ENCODE results near the gene TAF11L12. TPM values are rescaled to one million over a fixed set of nuclear protein-coding genes. Genes with fewer than 3 reads are reported as not detected.
"Not testable (repeated sequence)": the region's sequence is repeated elsewhere in the genome, so short reads cannot be mapped to it uniquely, and the experiment has no call there.

Gene TAF11L12
- total RNA-seq, 1 donor from 2014 or later, result not detected

DNA sequence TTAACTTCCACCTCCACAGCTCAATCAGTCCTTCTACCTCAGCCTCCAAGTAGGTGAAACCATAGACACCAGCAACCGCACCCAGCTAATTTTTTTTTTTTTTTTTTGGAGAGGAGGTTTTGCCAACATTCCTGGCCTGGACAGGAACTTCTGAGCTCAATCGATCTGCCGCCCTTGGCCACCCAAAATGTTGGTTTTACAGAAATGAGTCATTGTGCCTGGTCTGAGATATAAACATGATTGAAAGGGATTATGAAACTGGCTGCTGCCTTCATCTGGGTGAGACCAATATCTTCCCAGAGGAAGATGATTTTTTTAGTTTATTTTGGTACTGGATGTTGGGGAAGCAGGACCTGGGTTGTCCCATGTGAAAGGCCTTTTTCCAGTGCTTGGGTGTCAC, 9.2 kb downstream of the TAF11L12 start:
- no peaks in the 10 kb centered on the region for H3K36me3 ChIP-seq
- no peak overlapping the region for H3K4me3 ChIP-seq
- TF ChIP-seq, protein P1, sequence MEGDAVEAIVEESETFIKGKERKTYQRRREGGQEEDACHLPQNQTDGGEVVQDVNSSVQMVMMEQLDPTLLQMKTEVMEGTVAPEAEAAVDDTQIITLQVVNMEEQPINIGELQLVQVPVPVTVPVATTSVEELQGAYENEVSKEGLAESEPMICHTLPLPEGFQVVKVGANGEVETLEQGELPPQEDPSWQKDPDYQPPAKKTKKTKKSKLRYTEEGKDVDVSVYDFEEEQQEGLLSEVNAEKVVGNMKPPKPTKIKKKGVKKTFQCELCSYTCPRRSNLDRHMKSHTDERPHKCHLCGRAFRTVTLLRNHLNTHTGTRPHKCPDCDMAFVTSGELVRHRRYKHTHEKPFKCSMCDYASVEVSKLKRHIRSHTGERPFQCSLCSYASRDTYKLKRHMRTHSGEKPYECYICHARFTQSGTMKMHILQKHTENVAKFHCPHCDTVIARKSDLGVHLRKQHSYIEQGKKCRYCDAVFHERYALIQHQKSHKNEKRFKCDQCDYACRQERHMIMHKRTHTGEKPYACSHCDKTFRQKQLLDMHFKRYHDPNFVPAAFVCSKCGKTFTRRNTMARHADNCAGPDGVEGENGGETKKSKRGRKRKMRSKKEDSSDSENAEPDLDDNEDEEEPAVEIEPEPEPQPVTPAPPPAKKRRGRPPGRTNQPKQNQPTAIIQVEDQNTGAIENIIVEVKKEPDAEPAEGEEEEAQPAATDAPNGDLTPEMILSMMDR (IDR thresholded peaks at IDR 0.05), result no peak
- no peaks in the 10 kb centered on the region for H3K4me1 ChIP-seq
- DNase-seq (ENCODE audit: low spot score in 2 of 2), result no peak
- H3K9me3 ChIP-seq, result no peaks in the 10 kb centered on the region
- intact Hi-C loops (cut with DNase I), result no loop called here
- no peak overlapping the region for H3K27ac ChIP-seq
- H3K27me3 ChIP-seq, result no peaks in the 10 kb centered on the region

DNA sequence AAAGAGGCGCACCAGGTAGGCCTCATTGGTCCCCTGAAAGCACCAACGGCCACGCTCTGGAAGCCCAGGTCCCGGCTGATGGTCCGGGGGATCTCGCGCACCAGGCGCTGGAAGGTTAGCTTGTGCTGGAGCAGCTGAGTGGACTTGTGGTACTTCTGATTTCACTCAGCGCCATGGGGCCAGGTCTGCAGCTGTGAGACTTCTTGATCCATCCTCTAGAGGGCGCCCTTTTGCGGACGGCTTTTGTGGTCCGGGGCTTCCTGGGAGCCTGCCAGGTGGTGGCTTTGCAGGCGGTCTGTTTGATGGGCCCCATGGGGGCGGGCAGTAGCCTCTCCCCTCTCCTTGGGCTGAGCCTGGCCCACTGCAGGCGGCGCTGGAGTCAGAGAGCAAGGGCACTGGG, 10.4 kb downstream of the TAF11L12 start:
- Histone ChIP-seq H3K4me1 (no peaks in the 10 kb centered on the region), H3K36me3 (no peaks in the 10 kb centered on the region), H3K4me3 (no peak overlapping the region), H3K9me3 (no peaks in the 10 kb centered on the region), H3K27ac (no peak overlapping the region), H3K27me3 (no peaks in the 10 kb centered on the region)
- DNase-seq (ENCODE audit: low spot score in 2 of 2), result no peak
- intact Hi-C loops (cut with DNase I), result no loop called here
- TF ChIP-seq, protein P1 (IDR thresholded peaks at IDR 0.05), result no peak

DNA sequence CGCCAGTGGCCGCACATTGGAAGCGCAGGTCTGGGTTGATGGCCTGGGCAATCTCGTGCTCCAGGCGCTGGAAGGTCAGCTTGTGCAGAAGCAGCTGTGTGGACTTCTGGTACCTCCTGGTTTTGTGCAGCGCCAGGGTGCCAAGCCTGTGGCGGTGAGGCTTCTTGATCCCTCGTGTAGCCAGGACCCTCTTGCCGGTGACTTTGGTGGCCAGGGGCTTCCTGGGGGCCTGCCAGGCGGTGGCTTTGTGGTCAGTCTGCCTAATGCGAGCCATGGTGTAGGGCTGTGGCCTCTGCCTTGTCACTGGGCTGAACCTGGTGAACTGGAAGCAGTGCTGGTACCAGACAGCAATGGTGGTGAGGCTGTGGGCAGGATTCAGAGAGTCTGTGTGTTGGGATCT, 15.5 kb downstream of the TAF11L12 start:
- H3K36me3 ChIP-seq, result no peaks in the 10 kb centered on the region
- H3K4me3 ChIP-seq, result no peak overlapping the region
- H3K4me1 ChIP-seq, result no peaks in the 10 kb centered on the region
- no peak overlapping the region for H3K27ac ChIP-seq
- no peak for DNase-seq (ENCODE audit: low spot score in 2 of 2)
- intact Hi-C loops (cut with DNase I), result no loop called here
- TF ChIP-seq, protein P1 (IDR thresholded peaks at IDR 0.05), result no peak
- H3K27me3 ChIP-seq, result no peaks in the 10 kb centered on the region
- no peaks in the 10 kb centered on the region for H3K9me3 ChIP-seq

DNA sequence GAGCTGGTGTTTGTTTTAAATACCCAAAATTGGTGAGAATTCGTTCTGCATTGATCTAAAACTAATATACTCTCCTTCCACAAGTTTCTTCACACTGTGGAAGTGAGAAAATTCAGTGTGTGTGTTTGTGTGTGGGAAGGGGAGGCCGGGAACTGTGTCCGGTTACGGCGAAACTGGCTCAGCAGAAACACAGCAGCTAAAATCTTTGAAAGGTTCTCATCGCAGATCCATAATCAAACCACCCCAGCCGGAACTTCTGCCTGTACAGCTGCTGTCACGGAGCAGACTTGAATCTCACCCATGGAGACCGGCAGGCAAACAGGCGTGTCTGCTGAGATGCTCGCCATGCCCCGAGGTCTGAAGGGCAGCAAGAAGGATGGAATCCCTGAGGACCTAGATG, 21.6 kb downstream of the TAF11L12 start, which contains the start of gene TAF11L13:
Gene TAF11L13, plus strand, starts transcription at position 301 of the 400 bp plus-strand sequence.
- H3K4me3 ChIP-seq; H3K27ac ChIP-seq; H3K27me3 ChIP-seq; intact Hi-C loops (cut with DNase I); H3K4me1 ChIP-seq; H3K9me3 ChIP-seq; H3K36me3 ChIP-seq; DNase-seq (ENCODE audit: low spot score in 2 of 2): not testable (repeated sequence)

DNA sequence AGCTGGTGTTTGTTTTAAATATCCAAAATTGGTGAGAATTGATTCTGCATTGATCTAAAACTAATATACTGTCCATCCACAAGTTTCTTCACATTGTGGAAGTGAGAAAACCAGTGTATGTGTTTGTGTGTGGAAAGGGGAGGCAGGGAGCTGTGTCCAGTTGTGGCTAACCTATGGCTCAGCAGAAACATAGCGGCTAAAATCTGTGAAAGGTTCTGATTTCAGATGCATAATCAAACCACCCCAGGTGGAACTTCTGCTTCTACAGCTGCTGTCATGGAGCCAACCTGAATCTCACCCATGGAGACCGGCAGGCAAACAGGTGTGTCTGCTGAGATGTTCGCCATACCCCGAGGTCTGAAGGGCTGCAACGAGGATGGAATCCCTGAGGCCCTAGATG, 24.0 kb downstream of the TAF11L12 start, which contains the start of gene TAF11L14:
Gene TAF11L14, plus strand, starts transcription at position 301 of the 400 bp plus-strand sequence.
- DNase-seq (ENCODE audit: low spot score in 2 of 2), result no peak
- Histone ChIP-seq H3K9me3 (no peaks in the 10 kb centered on the region), H3K4me1 (no peaks in the 10 kb centered on the region), H3K36me3 (no peaks in the 10 kb centered on the region), H3K27me3 (no peaks in the 10 kb centered on the region), H3K27ac (no peak within 1 kb of the TSS), H3K4me3 (no peak within 1 kb of the TSS)
- intact Hi-C loops (cut with DNase I), result no loop called here
- TF ChIP-seq, protein P1 (IDR thresholded peaks at IDR 0.05), result no peak

DNA sequence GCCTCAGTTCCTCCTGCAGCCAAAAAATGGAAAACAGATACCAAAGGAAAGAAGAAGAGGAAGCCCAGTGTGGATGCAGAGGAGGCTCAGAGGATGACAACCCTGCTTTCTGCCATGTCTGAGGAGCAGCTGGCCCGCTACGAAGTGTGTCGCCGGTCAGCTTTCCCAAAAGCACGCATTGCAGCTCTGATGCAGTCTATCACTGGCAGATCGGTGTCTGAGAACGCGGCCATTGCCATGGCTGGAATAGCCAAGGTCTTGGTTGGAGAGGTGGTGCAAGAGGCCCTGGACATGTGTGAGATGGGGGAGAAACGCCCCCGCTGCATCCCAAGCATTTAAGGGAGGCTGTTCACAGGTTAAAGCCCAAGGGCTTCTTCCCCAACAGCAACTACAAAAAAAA, 39.0 kb downstream of the TAF11L12 start:
- DNase-seq (ENCODE audit: low spot score in 2 of 2); H3K9me3 ChIP-seq; H3K27ac ChIP-seq; H3K4me1 ChIP-seq; H3K4me3 ChIP-seq; intact Hi-C loops (cut with DNase I); H3K27me3 ChIP-seq; H3K36me3 ChIP-seq: not testable (repeated sequence)

DNA sequence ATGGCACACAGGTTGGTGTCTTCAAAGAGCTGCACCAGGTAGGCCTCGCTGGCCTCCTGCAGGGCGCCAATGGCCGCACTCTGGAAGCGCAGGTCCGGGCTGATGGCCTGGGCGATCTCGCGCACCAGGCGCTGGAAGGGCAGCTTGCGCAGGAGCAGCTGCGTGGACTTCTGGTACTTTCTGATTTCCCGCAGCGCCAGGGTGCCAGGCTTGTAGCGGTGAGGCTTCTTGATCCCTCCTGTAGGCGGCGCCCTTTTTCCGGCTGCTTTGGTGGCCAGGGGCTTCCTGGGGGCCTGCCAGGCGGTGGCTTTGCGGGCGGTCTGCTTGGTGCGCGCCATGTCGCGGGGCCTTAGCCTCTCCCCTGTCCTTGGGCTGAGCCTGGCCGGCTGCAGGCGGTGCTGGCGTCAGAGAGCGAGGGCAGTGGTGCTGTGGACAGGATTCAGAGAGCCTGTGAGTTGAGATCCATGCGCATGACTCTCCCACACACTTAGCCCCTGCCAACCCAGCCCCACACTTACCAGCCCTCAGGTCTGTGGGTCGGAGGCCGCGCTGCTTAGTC, 45.1 kb downstream of the TAF11L12 start:
- H3K9me3 ChIP-seq; H3K27ac ChIP-seq; intact Hi-C loops (cut with DNase I); H3K4me1 ChIP-seq; H3K4me3 ChIP-seq; DNase-seq (ENCODE audit: low spot score in 2 of 2); H3K27me3 ChIP-seq; H3K36me3 ChIP-seq: not testable (repeated sequence)

Data from ascending aorta (tissue), 2 donors.